B cell (primary cell): Measurements from ENCODE around the gene ARMC6. TPM values are rescaled to one million over a fixed set of nuclear protein-coding genes. Genes with fewer than 3 reads are reported as not detected.

Source experiments
- ATAC-seq: fragments of 200-7000 bp; cut with Tn5 transposase; one replicate; pipeline ENCODE4 v1.10.0; 2021; ENCODE audit warnings: low read depth, mild to moderate bottlenecking, moderate number of reproducible peaks, moderate library complexity
- CTCF ChIA-PET: fragments of 350-600 bp; sonication (Branson Sonifier 250); formaldehyde crosslinking; loops from one replicate; lab custom pipeline; 2021; ENCODE audit warnings: antibody characterized with exemption, inconsistent platforms; lab: Charles Lee
- POLR2A ChIA-PET: fragments of 350-600 bp; sonication (Branson Sonifier 250); formaldehyde crosslinking; loops from one replicate; lab custom pipeline; 2021; ENCODE audit warnings: antibody characterized with exemption; lab: Charles Lee
- DNase-seq: peaks from one replicate; pipeline ENCODE4 v3.0.0; 2013
- H2AFZ ChIP-seq: 2 replicates; pipeline ENCODE4 v1.6.1; 2012; ENCODE audit warnings: mild to moderate bottlenecking, low read depth, low read length; ENCODE audit not compliant: insufficient read depth, poor library complexity, severe bottlenecking
- H3K27ac ChIP-seq, 2 donors: 1 replicate in 1 of 2; 2 replicates in 1 of 2; pipeline ENCODE4 v1.5.1; 2012 to 2013; ENCODE audit warnings: low read length in 2 of 2, mild to moderate bottlenecking in 2 of 2, moderate library complexity in 1 of 2
- H3K27me3 ChIP-seq, 4 experiments: fragments of 200-600 bp in 1 of 4; sonication (generic) in 1 of 4; replicated peaks in 1 of 4; 1 replicate in 2 of 4; 2 replicates in 2 of 4; pipeline versions ENCODE4 v1.6.1 to v1.7.0; 2013 to 2016; ENCODE audit warnings: low read length in 3 of 4, mild to moderate bottlenecking in 2 of 4, mixed read lengths in 1 of 4, moderate library complexity in 1 of 4; ENCODE audit not compliant: insufficient read depth in 4 of 4, control insufficient read depth in 3 of 4; ENCODE audit errors: control extremely low read depth in 1 of 4
- H3K36me3 ChIP-seq, 2 experiments: replicated peaks in 1 of 2; 1 replicate in 1 of 2; 2 replicates in 1 of 2; pipeline versions ENCODE4 v1.6.1 to v1.7.1; 2013; ENCODE audit warnings: low read length in 1 of 2; ENCODE audit not compliant: insufficient read depth in 2 of 2, control insufficient read depth in 1 of 2; ENCODE audit errors: control extremely low read depth in 1 of 2, extremely low read depth in 1 of 2
- H3K4me1 ChIP-seq, 2 donors: fragments of 200-600 bp in 1 of 2; sonication (generic) in 1 of 2; 1 replicate in 1 of 2; 2 replicates in 1 of 2; pipeline versions ENCODE4 v1.5.1 to v1.6.1; 2013 to 2017; ENCODE audit warnings: low read length in 2 of 2; ENCODE audit not compliant: control insufficient read depth in 2 of 2, insufficient read depth in 2 of 2
- H3K4me2 ChIP-seq: replicated peaks from 2 replicates; pipeline ENCODE3; 2012; ENCODE audit warnings: mild to moderate bottlenecking, low read depth, low read length; ENCODE audit not compliant: poor library complexity, severe bottlenecking
- H3K4me3 ChIP-seq, 5 experiments: fragments of 200-600 bp in 1 of 5; sonication (generic) in 1 of 5; 1 replicate in 3 of 5; 2 replicates in 2 of 5; pipeline versions ENCODE4 v1.5.1 to v1.7.0; 2011 to 2016; ENCODE audit warnings: low read length in 4 of 5, mild to moderate bottlenecking in 4 of 5, low read depth in 2 of 5, control low read depth in 1 of 5, moderate library complexity in 1 of 5; ENCODE audit not compliant: insufficient read depth in 1 of 5; ENCODE audit errors: control extremely low read depth in 1 of 5, extremely low read depth in 1 of 5
- H3K79me2 ChIP-seq: fragments of 200-600 bp; sonication (generic); one replicate; pipeline ENCODE4 v1.6.0; 2016; ENCODE audit warnings: low read length; ENCODE audit not compliant: control insufficient read depth, insufficient read depth
- H3K9ac ChIP-seq: fragments of 200-600 bp; sonication (generic); 2 replicates; pipeline ENCODE4 v1.6.1; 2017; ENCODE audit warnings: mild to moderate bottlenecking, low read length, moderate library complexity
- H3K9me3 ChIP-seq, 3 donors: one replicate each; pipeline versions ENCODE4 v1.6.1 to v1.7.1; 2013; ENCODE audit warnings: low read length in 2 of 3; ENCODE audit not compliant: control insufficient read depth in 2 of 3, insufficient read depth in 1 of 3; ENCODE audit errors: control extremely low read depth in 1 of 3
- H4K20me1 ChIP-seq: 2 replicates; pipeline ENCODE4 v1.6.0; 2012; ENCODE audit warnings: mild to moderate bottlenecking, low read length; ENCODE audit not compliant: insufficient read depth, control insufficient read depth, poor library complexity, severe bottlenecking
- H3K27ac Mint-ChIP-seq: one replicate; pipeline ENCODE4 v1.8.0; 2021; ENCODE audit warnings: mixed read lengths
- H3K27me3 Mint-ChIP-seq: one replicate; pipeline ENCODE4 v1.8.0; 2021; ENCODE audit warnings: mixed read lengths
- H3K4me1 Mint-ChIP-seq: one replicate; pipeline ENCODE4 v1.8.0; 2021; ENCODE audit warnings: mixed read lengths
- H3K4me3 Mint-ChIP-seq: one replicate; pipeline ENCODE4 v1.8.0; 2021; ENCODE audit warnings: mixed read lengths
- H3K9me3 Mint-ChIP-seq: one replicate; pipeline ENCODE4 v1.8.0; 2022; ENCODE audit warnings: mixed read lengths; ENCODE audit not compliant: insufficient read depth
- EZH2 ChIP-seq: IDR thresholded peaks from 2 replicates; pipeline ENCODE4 v1.6.1; 2012; ENCODE audit warnings: borderline replicate concordance, low read depth, mild to moderate bottlenecking, moderate library complexity, low read length; ENCODE audit not compliant: insufficient read depth, poor library complexity, severe bottlenecking
- WGBS: methylation state at CpG from one replicate; pipeline ENCODE4 v1.1.5; 2013; ENCODE audit warnings: missing lambda C conversion rate; ENCODE audit not compliant: insufficient coverage; 5-methylcytosine and 5-hydroxymethylcytosine counted together
- intact Hi-C: fragments of 100-400 bp; cut with micrococcal nuclease; formaldehyde crosslinking; loops from one replicate; pipeline ENCODE4 v1.10.0; 2022
- polyA plus RNA-seq: library from polyadenylated mRNA; depleted of rRNA; stranded (reverse); fragments of >200 nt; gene quantifications from 2 replicates; pipeline ENCODE4 v1.2.3, GENCODE V29; 2012
- total RNA-seq, 2 donors: library from RNA; stranded (reverse); fragments of 120-200 nt in 1 of 2; gene quantifications; 1 replicate in 1 of 2; 2 replicates in 1 of 2; pipeline versions ENCODE4 v1.2.3 to v1.2.4, GENCODE V29; 2013 to 2022
- TF ChIP-seq, protein P1 (sequence below): fragments of 200-600 bp; IDR thresholded peaks from one replicate; pipeline ENCODE4 v1.8.0; 2022; ENCODE audit warnings: antibody characterized with exemption, mild to moderate bottlenecking

Gene ARMC6
- total and polyA plus RNA-seq, 2 donors (not counting 1 experiment from before 2014, with no cell fraction given), result 15.2 to 27.6 TPM

DNA sequence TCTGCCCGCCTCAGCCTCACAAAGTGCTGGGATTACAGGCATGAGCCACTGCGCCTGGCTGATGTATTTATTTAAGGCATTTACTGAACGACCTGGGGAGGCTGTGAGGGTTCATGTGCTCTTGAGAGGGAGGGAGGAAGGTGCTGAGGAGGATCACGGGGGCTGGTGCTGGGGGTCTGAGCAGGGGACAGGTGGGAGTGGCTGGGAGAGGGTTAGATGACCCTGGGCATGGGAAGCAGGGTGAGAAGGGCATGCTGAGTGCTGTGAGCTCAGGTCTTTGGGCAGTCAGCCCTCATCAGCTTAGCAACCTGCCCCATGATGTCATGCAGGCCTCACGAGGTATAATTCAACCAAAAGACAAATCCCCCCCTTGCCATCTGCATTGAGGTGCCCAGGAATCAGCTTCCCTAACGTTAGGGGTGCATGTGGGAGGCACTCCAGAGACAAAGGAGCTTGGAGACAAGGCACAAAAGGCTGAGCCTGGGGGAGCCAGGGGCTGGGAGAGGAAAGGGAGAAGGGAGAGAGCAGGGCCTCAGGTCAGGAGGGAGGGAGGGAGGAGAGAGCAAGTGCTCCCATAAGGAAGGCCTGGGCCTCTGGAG lies 36.5 kb upstream of the ARMC6 start:
- Histone ChIP-seq H3K27me3 (no peaks in the 10 kb centered on the region), H4K20me1 (no peaks in the 10 kb centered on the region), H3K4me1 (no peaks in the 10 kb centered on the region), H3K79me2 (no peaks in the 10 kb centered on the region), H3K27ac (no peak overlapping the region), H3K36me3 (peaks cover 0 to 48% of the 10 kb centered on the region in 2 experiments), H2AFZ (no peak overlapping the region), H3K4me3 (no peak overlapping the region), H3K9me3 (no peaks in the 10 kb centered on the region), H3K4me2 (no peak overlapping the region), H3K9ac (no peak overlapping the region)
- Mint-ChIP-seq H3K27ac (no peak overlapping the region), H3K9me3 (no peaks in the 10 kb centered on the region), H3K4me3 (no peak overlapping the region), H3K4me1 (no peaks in the 10 kb centered on the region), H3K27me3 (no peaks in the 10 kb centered on the region)
- CTCF ChIA-PET, result no interaction called here
- WGBS, result 93% methylated on average over 5 of the region's 6 CpGs
- no peak for DNase-seq
- no peak for ATAC-seq
- no peak for TF ChIP-seq EZH2
- TF ChIP-seq, protein P1, sequence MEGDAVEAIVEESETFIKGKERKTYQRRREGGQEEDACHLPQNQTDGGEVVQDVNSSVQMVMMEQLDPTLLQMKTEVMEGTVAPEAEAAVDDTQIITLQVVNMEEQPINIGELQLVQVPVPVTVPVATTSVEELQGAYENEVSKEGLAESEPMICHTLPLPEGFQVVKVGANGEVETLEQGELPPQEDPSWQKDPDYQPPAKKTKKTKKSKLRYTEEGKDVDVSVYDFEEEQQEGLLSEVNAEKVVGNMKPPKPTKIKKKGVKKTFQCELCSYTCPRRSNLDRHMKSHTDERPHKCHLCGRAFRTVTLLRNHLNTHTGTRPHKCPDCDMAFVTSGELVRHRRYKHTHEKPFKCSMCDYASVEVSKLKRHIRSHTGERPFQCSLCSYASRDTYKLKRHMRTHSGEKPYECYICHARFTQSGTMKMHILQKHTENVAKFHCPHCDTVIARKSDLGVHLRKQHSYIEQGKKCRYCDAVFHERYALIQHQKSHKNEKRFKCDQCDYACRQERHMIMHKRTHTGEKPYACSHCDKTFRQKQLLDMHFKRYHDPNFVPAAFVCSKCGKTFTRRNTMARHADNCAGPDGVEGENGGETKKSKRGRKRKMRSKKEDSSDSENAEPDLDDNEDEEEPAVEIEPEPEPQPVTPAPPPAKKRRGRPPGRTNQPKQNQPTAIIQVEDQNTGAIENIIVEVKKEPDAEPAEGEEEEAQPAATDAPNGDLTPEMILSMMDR, result no peak
- POLR2A ChIA-PET, result no interaction called here
- intact Hi-C loops, result no loop called here

DNA sequence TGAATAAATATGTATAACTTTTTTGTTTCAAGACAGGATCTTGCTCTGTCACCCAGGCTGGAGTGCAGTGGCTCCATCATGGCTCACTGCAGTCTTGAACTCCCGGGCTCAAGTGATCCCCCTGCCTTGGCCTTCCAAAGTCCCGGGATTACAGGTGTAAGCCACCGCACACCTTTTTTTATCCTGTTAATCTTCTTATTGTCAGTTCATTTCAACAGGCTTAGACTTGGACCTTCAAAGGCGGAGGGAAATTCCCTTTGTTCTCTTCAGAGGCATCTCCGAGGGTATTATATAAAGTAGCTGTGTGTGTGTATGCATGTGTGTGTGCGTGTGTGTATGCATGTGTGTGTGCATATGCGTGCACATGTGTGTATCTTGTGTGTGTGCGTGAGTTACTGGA lies 35.1 kb upstream of the ARMC6 start:
- no peak for ATAC-seq
- POLR2A ChIA-PET, result no interaction called here
- peaks cover 0 to 50% of the 10 kb centered on the region in 2 experiments for H3K36me3 ChIP-seq
- H3K4me2 ChIP-seq, result no peak overlapping the region
- no peak overlapping the region for H3K4me3 ChIP-seq
- H4K20me1 ChIP-seq, result no peaks in the 10 kb centered on the region
- H3K27me3 ChIP-seq, result no peaks in the 10 kb centered on the region
- no peak overlapping the region for H2AFZ ChIP-seq
- DNase-seq, result no peak
- H3K9ac ChIP-seq, result no peak overlapping the region
- Mint-ChIP-seq H3K4me3 (no peak overlapping the region), H3K27me3 (no peaks in the 10 kb centered on the region), H3K4me1 (no peaks in the 10 kb centered on the region), H3K9me3 (no peaks in the 10 kb centered on the region), H3K27ac (no peak overlapping the region)
- 87% methylated on average over 5 of the region's 8 CpGs for WGBS
- H3K27ac ChIP-seq, result no peak overlapping the region
- intact Hi-C loops, result no loop called here
- no peaks in the 10 kb centered on the region for H3K79me2 ChIP-seq
- TF ChIP-seq, protein P1, result no peak
- no peak for TF ChIP-seq EZH2
- CTCF ChIA-PET, result interaction anchor here (0.7 kb wide), 1 partner anchor 570 kb away, joined by 4 read pairs; no protein-coding TSS in a partner anchor
- H3K9me3 ChIP-seq, result no peaks in the 10 kb centered on the region
- no peaks in the 10 kb centered on the region for H3K4me1 ChIP-seq
